Stimulated activated CD8-positive, alpha-beta memory T cell treated with anti-CD3 and anti-CD28 coated beads, Interleukin-4, amount 100 ng/mL, for 48 hours (primary cell): Measurements from ENCODE around the gene FOXK1.

ENCODE experiments used
- DNase-seq: peaks from one replicate; pipeline ENCODE4 v3.0.0-alpha.2; 2020

Gene FOXK1

DNA sequence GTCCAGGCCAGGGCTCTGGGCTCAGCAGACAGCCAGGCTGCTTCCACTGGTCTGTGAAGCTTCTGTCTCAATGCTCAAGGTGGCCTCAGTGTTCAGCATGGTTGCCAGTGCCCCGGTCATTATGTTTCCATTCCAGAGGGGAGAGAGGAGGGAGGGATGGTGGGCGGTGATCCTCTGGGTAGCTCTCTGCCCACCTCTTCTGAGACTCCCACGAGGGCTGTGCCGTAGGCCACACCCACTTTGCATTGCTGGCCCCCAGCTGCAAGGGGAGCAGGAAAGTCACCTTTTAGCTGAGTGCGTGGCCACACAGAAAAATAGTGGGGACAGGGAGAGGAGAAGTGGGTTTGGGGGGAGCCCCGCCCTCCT, 42.5 kb downstream of the FOXK1 start:
- DNase-seq = no peak

DNA sequence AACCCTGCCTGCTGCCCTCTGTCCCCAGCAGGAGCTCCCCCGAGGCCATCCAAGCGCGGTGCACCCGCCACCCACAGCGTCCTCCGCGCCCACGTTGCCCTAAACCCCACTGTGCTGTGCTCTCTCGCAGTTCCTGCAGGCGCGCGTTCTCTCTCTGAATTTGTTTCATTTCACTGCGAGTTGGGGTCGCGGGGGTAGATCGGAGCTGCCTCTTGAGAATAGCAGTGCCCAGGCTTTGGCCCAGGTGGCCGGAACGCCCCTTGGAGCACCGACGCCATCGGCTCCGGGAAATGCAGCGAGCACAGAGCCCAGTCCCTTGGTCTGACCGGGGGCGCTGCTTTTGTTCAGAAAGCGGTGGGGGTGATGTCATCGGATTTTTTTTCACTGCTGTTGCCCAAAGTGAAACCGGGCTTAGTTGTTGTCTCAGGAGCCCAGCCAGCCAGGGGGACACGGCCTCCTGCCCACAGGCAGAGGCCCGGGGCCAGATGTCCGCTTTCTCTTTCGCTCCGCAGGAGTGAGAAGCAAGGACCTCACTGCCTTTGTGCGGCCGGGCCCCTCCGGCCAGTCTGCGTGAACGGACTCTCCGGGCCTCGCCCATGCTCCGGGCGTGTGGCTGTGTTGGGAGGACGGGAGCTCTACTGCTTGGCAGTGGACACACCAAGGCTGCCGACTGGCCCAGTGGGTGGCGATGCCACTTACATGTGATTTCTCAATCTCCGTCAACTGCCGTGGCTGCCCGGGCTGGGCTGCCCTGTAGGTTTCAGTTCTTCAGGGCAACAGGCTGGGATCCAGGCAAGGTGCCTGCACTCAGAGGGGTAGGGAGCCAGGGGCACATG, 43.1 kb downstream of the FOXK1 start:
- DNase-seq = peak; percentile 76

DNA sequence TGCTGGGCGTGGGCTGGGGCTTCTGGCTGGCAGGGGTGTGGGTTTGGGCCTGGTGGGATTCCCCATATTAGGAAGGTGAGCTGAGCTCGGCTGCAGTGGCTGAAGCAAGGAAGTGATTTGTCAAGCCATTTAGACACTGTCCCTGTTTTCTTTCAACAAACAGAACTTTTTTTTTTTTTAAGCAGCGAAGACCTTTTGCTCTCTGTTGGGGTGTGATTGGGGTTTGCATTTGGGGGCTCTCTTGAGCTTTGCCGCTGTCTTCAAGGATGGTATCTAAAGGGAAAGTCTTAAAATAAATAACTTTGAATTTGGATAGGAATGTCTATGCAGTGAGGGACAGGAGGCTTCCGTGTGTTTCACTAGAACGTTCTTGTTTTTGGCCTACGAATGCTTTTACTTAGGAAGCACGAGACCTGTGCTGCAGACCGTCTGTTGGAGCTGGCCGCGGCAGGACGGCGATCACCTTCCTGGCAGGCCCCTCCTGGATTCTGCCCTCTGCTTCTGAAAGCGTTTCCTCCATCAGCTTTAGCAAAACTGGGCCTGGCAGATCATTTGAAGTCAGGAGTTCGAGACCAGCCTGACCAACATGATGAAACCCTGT, 43.9 kb downstream of the FOXK1 start:
- no peak for DNase-seq

DNA sequence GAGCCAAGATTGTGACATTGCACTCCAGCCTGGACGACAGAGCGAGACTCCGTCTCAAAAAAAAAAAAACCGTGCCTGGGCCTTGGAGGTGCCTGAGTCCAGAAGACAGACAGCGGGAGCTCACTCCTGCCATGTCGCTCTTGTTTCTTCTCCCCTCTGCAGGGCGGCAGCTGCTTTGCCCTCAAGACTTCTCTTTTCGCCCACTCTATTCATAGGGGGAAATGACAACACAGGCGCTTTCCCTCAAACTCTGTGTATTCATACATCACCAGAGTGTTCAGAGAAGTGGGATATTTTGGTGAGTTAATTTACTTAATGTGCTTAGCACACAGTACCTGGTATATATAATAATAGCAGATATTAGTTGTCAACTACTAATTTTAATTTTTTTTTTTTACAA, 44.5 kb downstream of the FOXK1 start:
- DNase-seq = no peak

DNA sequence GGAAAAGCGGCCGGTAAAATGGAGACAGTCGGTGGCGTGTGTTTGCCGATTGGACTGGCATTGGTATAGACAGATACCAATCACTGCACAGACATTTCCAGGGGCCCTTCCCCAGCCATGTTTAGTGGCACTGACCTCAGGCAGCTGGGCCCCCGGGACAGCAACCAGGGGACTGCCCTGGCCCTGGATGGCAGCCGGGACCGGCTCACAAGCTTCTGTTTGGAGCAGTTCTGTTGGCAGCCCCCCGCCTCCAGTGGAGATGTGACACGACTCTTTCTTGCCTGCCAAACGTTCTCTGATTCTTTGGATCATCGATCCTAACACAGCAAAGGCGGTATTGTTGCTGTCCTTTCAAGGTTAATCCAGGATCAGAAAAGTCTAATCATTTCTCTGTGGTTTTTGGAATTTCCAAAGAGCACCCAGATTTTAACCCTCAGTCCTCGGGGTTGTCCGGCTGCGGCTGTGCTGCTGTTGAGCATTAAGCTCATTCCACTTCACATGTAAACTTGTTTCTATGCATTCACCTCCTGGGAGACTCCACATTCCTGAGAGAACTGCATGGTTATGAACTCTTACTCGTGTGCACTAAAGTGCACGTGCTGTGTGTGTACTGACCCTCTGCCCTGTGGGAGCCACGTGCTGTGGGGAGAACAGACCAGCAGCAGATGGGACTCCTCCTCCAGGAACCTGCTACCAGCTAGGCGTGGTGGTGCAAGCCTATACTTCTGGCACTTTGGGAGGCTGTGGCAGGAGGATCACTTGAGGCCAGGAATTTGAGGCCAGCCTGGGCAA, 46.0 kb downstream of the FOXK1 start:
- no peak for DNase-seq

DNA sequence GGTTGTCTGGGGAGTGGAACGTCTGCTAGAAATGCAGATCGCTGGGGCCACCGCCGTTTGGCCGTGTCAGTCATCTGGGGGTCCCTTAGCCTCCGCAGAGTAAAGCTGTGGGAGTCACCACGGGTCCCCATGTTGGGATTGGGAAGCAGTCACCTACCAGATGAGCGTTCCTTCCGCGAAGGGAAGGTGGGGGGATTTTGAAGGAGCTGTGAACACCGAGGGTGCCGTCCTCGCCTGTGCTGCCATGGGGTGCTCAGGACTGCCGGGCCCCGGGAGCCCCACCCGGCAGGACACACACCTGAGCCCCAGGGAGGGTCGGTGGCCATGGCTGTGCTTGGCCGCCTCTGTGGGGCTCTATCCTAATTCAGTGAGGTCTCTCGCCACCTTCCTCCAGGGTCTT, 47.2 kb downstream of the FOXK1 start:
- no peak for DNase-seq

DNA sequence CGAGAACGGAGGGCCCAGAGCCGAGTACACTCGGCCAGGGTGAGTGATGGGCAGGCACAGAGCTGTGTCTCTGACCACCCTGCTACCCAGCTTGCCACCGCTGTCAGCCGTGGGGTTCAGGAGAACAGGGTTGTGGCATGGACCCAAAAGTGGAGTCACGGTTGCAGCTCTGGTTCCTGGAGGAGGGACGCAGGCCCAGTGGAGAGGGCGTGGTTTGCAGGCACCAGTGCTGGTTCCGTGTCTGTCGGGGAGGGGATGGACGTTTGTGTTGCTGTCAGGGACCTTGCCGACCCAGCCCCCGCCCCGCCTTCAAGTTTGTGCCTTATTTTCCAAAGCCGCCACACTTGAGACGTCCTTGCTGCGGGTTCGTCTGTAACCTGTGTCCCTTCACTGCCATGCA, 48.2 kb downstream of the FOXK1 start:
- no peak for DNase-seq

DNA sequence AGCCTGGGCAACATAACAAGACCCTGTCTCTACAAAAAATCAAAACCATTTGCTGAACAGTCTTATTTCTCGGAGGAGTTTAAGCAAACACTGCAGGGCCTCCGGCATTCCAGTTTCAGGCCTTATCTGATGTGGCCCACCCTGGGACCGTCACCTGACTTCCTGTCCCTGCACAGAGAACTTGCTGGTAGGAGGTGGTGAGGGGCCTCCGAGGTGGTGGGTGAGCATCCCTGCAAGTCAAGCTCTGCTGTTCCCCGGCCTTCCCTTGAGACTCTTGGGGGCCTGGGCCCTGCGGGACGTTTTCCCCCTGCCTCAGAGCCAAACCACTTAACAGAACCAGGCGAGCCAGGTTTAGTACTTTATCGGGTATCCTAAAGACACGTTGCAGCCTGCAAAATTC, 48.9 kb downstream of the FOXK1 start:
- DNase-seq = no peak

DNA sequence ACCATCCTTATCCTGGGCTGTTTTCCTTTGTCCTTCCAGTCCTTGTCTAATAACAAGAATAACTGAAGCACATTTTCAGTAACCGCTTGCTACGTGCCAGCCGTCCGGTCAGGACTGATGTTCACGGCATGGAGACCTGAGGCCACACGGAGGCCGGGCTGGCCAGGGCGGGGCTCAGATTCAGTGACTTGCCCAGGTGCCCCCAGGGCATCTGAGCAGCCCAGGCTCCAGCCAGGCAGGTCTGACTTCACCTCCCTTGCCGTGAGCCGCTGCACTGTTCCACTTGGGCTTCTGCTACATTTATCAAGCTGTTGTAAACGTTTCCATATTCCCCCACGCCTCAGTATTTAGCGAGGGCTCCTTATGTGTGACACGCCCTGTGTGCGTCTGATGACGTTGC, 49.7 kb downstream of the FOXK1 start:
- no peak for DNase-seq

DNA sequence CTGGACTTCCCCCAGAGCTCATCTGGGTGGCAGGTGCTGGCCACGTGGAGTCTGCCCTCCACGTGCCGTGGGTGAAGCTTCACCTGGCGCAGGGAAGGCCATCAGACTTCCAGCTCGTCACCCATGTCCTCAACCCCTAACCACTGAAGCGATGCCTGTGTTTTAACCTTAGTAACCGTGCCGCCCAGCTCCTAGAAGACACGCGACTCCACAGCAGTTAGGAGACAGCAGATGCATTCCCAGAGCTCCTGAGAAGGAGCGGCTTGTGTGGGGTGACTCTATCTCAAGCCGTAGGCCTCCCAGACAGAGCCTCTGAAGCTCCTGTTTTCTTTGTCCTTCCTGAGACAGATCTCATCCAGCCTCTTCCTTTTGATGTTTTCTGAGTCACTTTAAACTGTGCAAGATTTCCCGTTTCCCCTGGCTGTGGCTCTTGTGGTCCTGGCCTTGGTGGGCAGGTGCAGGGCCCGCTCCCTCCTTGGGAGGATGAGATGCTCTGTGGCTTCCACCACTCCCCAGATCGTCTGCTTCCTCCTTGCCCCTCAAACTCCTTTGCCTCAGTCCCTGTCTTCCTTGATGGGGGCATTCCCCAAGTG, 51.9 kb downstream of the FOXK1 start:
- DNase-seq = peak; percentile 48

DNA sequence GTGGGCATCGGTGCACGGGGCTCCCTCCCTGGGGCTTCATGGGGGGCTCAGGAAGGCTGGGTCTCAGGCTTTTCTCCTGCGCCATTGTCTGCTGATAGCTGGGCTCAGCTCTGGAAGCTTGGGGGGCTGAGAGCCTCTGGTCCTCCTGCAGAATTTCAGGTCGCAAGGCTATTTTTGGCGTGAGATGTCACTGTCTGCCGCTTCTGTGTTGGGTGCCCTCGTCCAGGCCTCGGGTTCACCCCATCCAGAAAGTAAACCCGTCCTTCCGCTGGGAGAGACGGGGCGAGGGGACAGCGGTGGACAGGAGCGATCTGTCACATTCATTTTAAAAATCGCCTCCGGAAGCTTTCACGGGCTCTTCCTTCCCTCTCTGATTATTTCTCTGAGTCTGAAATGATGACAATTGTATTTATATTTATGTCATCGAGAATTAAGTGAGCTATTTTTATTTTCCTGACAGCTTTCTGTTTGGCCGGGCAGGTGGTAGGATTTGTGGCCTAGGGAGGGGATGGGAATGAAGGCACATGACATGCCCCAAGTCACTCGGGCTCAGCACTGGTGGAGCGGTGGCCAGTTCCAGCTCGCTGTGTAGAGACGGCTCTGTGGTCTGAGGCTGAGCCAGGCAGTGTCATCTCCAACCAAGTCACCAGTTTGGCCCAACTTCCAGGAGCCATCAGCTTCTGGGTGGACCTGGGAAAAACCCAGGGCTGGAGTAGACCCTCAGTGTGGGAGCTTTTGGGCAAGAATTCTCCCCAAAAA, 52.7 kb downstream of the FOXK1 start:
- DNase-seq = no peak

DNA sequence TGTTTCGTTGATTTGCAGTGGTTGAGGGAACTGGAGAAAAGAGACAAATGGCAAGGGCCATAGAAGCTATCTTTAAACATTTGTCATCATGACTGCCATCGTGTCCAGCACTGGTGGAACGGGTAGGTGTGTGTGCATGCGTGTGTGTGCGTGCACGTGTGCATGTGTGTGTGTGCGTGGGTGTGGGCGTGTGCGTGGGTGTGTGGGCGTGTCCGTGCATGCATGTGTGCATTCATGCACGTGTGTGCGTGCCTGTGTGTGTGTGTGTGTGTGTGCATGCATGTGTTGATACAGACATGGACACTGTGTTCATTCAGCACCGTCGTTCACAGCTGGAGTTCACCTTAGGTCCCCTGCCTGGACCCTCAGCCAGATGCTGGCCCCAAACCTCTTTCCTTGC, 55.2 kb downstream of the FOXK1 start:
- DNase-seq = no peak

DNA sequence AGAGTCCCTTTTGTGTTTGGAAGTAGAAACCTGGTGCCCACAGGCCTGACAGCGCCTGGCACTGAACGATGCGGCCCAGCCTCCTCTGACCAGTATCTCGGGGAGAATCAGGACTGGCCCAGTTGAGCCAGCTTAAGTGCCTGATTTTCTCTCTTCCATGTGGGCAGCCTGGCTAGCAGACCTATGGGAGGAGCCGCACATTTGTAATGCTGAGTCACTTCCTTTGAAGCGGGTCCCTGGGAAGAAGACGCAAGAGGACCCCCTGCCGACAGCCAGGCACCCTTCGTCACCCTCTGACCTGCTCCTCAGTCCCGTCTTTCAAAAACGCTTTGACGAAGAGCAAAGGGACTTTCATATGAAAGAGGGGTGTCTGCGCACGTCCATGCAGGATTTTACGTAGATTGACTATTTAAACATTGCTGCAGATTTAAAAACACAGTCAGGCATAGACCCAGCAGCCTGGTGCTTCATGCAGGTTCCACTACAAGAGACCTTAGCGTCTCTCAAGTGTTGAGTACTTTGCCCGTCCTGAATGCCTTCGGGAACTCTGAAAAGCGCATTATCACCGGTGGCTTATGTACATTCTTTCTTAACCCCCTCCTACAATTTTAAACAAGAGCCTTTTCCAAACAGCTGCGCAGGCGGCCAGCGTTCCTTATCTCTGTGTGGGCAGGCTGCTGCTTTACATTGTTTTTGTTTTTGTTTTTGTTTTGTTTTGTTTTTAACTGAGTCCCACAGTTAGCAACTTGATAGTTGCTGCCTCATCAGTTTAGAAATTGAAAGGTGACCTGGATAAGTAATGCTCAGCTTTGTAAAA, 56.8 kb downstream of the FOXK1 start:
- peak; percentile 48 for DNase-seq

DNA sequence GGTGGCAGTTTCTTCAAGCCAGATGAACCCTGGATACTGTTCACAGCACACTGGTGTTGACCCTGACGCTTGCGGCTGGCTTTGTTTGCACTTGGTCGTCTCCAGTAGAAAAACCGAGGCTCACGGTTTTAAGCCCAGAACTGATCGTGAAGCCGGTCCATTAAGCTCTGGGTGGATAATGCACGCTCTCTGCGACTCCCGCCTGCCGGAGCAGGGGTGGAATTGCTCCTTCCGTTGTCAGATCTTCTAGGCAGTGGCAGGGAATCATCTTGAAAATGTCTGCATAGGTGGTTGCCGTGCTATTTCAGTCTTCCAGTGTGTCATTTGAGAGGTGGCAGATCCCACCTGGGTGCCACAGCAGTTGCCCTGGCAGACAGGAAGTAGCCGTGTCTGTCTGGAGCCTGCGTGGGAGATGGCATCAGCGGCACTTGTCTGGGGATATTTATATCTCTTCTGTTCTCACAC, 57.5 kb downstream of the FOXK1 start:
- DNase-seq = peak; percentile 45

DNA sequence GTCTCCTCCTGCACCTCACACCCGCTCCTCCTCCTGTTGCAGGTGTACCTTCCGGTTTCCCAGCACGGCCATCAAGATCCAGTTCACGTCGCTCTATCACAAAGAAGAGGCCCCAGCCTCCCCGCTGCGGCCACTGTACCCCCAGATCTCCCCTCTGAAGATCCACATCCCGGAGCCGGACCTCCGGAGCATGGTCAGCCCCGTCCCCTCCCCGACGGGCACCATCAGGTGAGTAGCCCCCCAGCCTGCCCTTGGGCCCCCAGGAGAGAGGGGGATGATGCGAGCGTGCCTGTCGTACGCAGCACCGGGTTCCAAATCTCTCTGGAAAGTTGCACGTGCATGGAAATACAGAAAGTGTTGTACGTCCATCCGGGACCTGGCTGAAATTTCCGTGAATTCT, 58.7 kb downstream of the FOXK1 start:
- DNase-seq = no peak

DNA sequence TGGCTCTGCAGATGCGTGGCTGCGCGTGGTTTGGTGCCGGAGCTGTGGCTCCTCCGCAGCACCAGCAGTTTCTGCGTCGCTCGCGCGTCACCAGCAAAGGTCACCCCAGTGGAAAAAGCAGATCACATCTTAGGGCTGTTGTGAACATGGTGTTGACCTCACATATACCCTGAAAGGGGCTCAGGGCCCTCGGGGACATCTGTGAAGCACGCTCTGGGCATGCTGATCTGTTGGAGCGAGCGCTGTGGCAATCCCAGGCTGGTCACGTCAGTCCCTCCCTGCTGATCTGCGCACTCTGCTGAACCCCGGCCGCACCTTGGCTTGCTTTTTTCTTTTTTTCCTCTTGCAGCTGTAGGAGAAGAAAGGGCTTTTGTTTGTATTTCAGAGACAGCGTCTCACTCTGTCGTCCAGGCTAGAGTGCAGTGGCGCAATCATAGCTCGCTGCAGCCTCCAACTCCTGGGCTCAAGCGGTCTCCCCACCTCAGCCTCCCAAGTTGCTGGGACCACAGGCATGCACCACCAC, 60.0 kb downstream of the FOXK1 start:
- DNase-seq = no peak

DNA sequence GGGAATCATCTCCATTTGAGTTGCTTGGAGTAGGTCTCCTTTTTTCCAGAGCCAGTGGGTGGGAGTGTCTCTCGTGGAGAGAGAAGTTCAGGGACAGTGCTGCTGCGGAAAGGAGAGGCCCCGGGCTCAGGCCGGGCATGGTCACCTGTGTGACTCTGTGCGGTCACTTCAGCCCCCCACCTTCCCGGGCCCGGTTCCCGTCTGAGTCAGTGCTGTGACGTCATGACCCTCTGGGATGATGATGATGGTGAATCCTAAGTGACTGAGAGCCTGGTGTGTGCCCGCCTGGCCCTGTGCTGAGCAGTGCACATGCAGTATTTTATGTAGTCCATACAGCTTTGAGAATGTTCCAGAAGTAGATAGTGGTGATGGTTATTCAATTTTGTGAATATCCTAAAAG, 60.8 kb downstream of the FOXK1 start:
- DNase-seq = no peak

DNA sequence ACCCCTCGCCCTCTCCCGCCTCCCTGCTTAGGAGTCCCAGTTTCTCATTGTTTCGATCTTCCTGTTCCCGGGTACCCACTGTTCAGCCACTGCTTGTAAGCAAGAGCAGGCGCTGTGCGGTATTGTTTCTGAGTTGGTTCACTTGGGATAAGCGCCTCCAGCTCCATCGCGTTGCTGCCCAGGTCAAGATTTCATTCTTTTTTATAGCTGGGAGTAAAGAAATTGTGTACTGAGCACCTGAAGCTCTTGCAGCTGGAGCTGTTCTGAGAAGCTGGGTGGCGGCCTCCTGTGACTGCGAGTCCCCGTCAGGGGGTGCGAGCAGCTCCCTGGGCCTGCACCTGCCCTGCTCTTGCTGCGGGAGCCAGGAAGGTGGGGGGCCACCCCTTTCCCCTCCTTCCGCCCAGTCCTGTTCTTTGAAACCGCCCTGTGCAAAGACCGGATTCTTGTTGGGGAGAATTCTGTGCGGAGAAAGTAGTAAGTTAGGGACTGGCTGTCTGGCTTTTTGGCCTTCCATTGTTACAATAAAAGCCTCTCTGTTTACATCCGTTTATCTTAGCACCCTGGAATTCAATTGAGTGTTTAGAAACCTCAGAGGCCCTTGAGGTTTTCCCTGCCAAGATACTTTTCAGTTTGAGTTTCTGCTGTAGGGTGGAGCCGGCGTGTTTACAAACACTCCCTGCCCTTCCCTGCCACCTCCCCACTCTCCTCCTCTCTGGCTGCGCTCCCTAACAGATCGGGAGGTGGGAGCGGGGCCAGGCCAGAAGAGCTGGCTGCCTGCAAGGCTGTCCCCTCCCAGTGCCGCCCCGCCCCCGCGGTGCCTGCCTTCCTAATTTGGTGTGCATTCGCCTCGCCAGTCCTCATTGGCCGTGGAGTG, 62.5 kb downstream of the FOXK1 start:
- DNase-seq = peak; percentile 81

DNA sequence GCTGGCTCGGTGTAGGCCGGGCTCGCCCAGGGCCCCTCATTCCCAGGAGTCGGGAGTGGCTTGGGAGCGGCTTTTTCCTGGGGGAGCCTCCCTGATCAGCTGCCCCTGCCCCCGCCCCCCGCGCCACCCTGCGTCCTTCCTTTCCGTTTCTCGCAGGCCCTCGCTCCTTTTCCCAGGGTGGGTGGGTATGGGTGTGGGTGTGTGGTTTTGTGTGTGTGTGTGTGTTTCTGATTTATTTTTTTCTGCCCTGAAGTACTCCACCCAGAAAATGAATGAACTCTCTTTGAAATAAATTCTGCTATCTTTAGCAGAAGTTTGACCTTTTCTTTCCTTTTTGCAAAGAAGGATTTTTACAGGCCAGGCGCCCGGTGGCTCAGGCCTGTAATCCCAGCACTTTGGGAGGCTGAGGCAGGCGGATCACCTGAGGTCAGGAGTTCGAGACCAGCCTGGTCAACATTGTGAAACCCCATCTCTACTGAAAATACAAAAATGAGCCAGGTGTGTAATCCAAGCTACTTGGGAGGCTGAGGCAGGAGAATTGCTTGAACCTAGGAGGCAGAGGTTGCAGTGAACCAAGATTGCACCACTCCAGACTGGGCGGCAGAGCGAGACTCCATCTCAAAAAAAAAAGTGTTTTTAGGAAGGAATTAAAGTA, 63.3 kb downstream of the FOXK1 start:
- no peak for DNase-seq
